Thymus (tissue), 11 donors: ENCODE results near the gene FHIT. TPM values are rescaled to one million over a fixed set of nuclear protein-coding genes. Genes with fewer than 3 reads are reported as not detected.

Experiments
- DNase-seq, 9 donors: peaks; one replicate each; pipeline ENCODE4 v3.0.0-alpha.2; 2013; ENCODE audit warnings: low spot score in 9 of 9, low read depth in 6 of 9, missing footprints in 1 of 9
- H3K27ac ChIP-seq, 2 donors: one replicate each; pipeline ENCODE4 v1.5.1; 2013; ENCODE audit warnings: control low read depth in 1 of 2, low read depth in 1 of 2, low read length in 1 of 2, mild to moderate bottlenecking in 1 of 2, moderate library complexity in 1 of 2
- H3K27me3 ChIP-seq, 2 donors: one replicate each; pipeline ENCODE4 v1.5.1; 2013; ENCODE audit warnings: low read length in 1 of 2; ENCODE audit not compliant: control insufficient read depth in 2 of 2, insufficient read depth in 1 of 2
- H3K36me3 ChIP-seq, 2 donors: one replicate each; pipeline ENCODE4 v1.5.1; 2013; ENCODE audit warnings: low read length in 1 of 2, mild to moderate bottlenecking in 1 of 2, moderate library complexity in 1 of 2; ENCODE audit not compliant: control insufficient read depth in 2 of 2, insufficient read depth in 2 of 2
- H3K4me1 ChIP-seq, 2 donors: one replicate each; pipeline ENCODE4 v1.5.1; 2013; ENCODE audit warnings: low read length in 2 of 2; ENCODE audit not compliant: control insufficient read depth in 2 of 2, insufficient read depth in 2 of 2
- H3K4me3 ChIP-seq, 2 donors: one replicate each; pipeline ENCODE4 v1.5.1; 2013; ENCODE audit warnings: low read length in 2 of 2, control low read depth in 1 of 2, mild to moderate bottlenecking in 1 of 2
- H3K9me3 ChIP-seq, 2 donors: one replicate each; pipeline ENCODE4 v1.5.1; 2013; ENCODE audit warnings: low read length in 1 of 2, mild to moderate bottlenecking in 1 of 2; ENCODE audit not compliant: control insufficient read depth in 2 of 2, insufficient read depth in 1 of 2
- WGBS: extraction: QIAGEN DNeasy Blood & Tissue Kit; methylation state at CpG from one replicate; pipeline ENCODE4 v1.1.7; 2013; 5-methylcytosine and 5-hydroxymethylcytosine counted together
- polyA plus RNA-seq: library from polyadenylated mRNA; stranded (reverse); fragments of 200-250 nt; gene quantifications from one replicate; pipeline ENCODE4 v1.2.3, GENCODE V29; 2013
- total RNA-seq: library from RNA; stranded (reverse); fragments of 120-200 nt; gene quantifications from one replicate; pipeline ENCODE4 v1.2.4, GENCODE V29; 2013
- donor health status: healthy.

The FHIT gene
- total and polyA plus RNA-seq, 2 donors: 9.2 to 13.2 TPM

GRCh38 chr3:60339304-60339703 is 911.9 kb downstream of the FHIT start:
- 97% methylated on average over 6 of the region's 6 CpGs for WGBS
- no peak overlapping the region for H3K27ac ChIP-seq
- H3K36me3 ChIP-seq: no peaks in the 10 kb centered on the region
- H3K27me3 ChIP-seq: no peaks in the 10 kb centered on the region
- no peak for DNase-seq
- H3K4me1 ChIP-seq: no peaks in the 10 kb centered on the region
- H3K4me3 ChIP-seq: no peak overlapping the region
- peaks cover 0 to 4% of the 10 kb centered on the region in 2 donors for H3K9me3 ChIP-seq

GRCh38 chr3:60337421-60337820 is 913.8 kb downstream of the FHIT start:
- 93% methylated on average over 2 of the region's 2 CpGs for WGBS
- no peaks in the 10 kb centered on the region for H3K4me1 ChIP-seq
- H3K9me3 ChIP-seq: peaks cover 0 to 4% of the 10 kb centered on the region in 2 donors
- H3K36me3 ChIP-seq: no peaks in the 10 kb centered on the region
- H3K27me3 ChIP-seq: no peaks in the 10 kb centered on the region
- no peak for DNase-seq
- no peak overlapping the region for H3K4me3 ChIP-seq
- no peak overlapping the region for H3K27ac ChIP-seq

- H3K4me1 ChIP-seq: no peaks in the 10 kb centered on the region
- peaks cover 0 to 4% of the 10 kb centered on the region in 2 donors for H3K9me3 ChIP-seq
- no peaks in the 10 kb centered on the region for H3K27me3 ChIP-seq
- WGBS: 68% methylated on average over 2 of the region's 2 CpGs
- H3K27ac ChIP-seq: no peak overlapping the region
- H3K4me3 ChIP-seq: no peak overlapping the region
- DNase-seq: no peak
- no peaks in the 10 kb centered on the region for H3K36me3 ChIP-seq
Measured at GRCh38 chr3:60336061-60336460, 915.2 kb downstream of the FHIT start.

- Histone ChIP-seq H3K4me3 (no peak overlapping the region), H3K27me3 (no peaks in the 10 kb centered on the region), H3K9me3 (peaks cover 0 to 4% of the 10 kb centered on the region in 2 donors), H3K36me3 (no peaks in the 10 kb centered on the region), H3K4me1 (no peaks in the 10 kb centered on the region), H3K27ac (no peak overlapping the region)
- DNase-seq: peak in 1 of 9 donors; percentile 6
- 65% methylated on average over 1 of the region's 1 CpG for WGBS
Measured at GRCh38 chr3:60333710-60334109, 917.5 kb downstream of the FHIT start.

GRCh38 chr3:60330107-60330506 is 921.1 kb downstream of the FHIT start:
- Histone ChIP-seq H3K4me3 (no peak overlapping the region), H3K4me1 (no peaks in the 10 kb centered on the region), H3K27ac (no peak overlapping the region), H3K9me3 (peaks cover 0 to 4% of the 10 kb centered on the region in 2 donors), H3K36me3 (no peaks in the 10 kb centered on the region), H3K27me3 (no peaks in the 10 kb centered on the region)
- no peak for DNase-seq
- 96% methylated on average over 6 of the region's 6 CpGs for WGBS

- DNase-seq: no peak
- no peaks in the 10 kb centered on the region for H3K27me3 ChIP-seq
- no peak overlapping the region for H3K4me3 ChIP-seq
- no peaks in the 10 kb centered on the region for H3K9me3 ChIP-seq
- H3K36me3 ChIP-seq: no peaks in the 10 kb centered on the region
- H3K4me1 ChIP-seq: no peaks in the 10 kb centered on the region
- H3K27ac ChIP-seq: no peak overlapping the region
- WGBS: 92% methylated on average over 5 of the region's 5 CpGs
Measured at GRCh38 chr3:60325610-60326170, 925.6 kb downstream of the FHIT start.

- Histone ChIP-seq H3K27ac (no peak overlapping the region), H3K27me3 (no peaks in the 10 kb centered on the region), H3K4me3 (no peak overlapping the region), H3K4me1 (no peaks in the 10 kb centered on the region), H3K36me3 (no peaks in the 10 kb centered on the region), H3K9me3 (no peaks in the 10 kb centered on the region)
- WGBS: 95% methylated on average over 3 of the region's 3 CpGs
- no peak for DNase-seq
Measured at GRCh38 chr3:60323651-60324050, 927.6 kb downstream of the FHIT start.

- no peak overlapping the region for H3K4me3 ChIP-seq
- H3K4me1 ChIP-seq: no peaks in the 10 kb centered on the region
- H3K36me3 ChIP-seq: no peaks in the 10 kb centered on the region
- H3K9me3 ChIP-seq: no peaks in the 10 kb centered on the region
- 98% methylated on average over 7 of the region's 7 CpGs for WGBS
- no peak overlapping the region for H3K27ac ChIP-seq
- no peaks in the 10 kb centered on the region for H3K27me3 ChIP-seq
- DNase-seq: no peak
Measured at GRCh38 chr3:60323180-60323579, 928.1 kb downstream of the FHIT start.

GRCh38 chr3:60322298-60322856 is 928.9 kb downstream of the FHIT start:
- no peak for DNase-seq
- no peaks in the 10 kb centered on the region for H3K4me1 ChIP-seq
- H3K27ac ChIP-seq: no peak overlapping the region
- 73% methylated on average over 4 of the region's 4 CpGs for WGBS
- no peaks in the 10 kb centered on the region for H3K36me3 ChIP-seq
- H3K4me3 ChIP-seq: no peak overlapping the region
- H3K9me3 ChIP-seq: no peaks in the 10 kb centered on the region
- no peaks in the 10 kb centered on the region for H3K27me3 ChIP-seq
